Endothelial cell of umbilical vein (primary cell): Measurements from ENCODE around the gene RAB36.

Experiments
- CTCF ChIP-seq, 2 donors: IDR thresholded peaks; 1 replicate in 1 of 2; 2 replicates in 1 of 2; pipeline ENCODE4 v1.5.1; 2011; ENCODE audit warnings: low read length in 2 of 2, mild to moderate bottlenecking in 2 of 2, moderate library complexity in 2 of 2, control low read depth in 1 of 2, inconsistent platforms in 1 of 2, low read depth in 1 of 2; ENCODE audit not compliant: insufficient read depth in 1 of 2; ENCODE audit errors: extremely low read depth in 1 of 2
- MAX ChIP-seq: IDR thresholded peaks from 2 replicates; pipeline ENCODE4 v1.6.1; 2011; ENCODE audit not compliant: insufficient read depth, insufficient read length

GRCh38 chr22:23200898-23201297 lies 55.6 kb downstream of the RAB36 start:
- TF ChIP-seq CTCF (IDR thresholded peaks at IDR 0.05; ENCODE audit: extremely low read depth in 1 of 2, insufficient read depth in 1 of 2, low read depth in 1 of 2, low read length in 2 of 2) (no peak), MAX (no peak)
